Measurements from ENCODE around the gene ZSWIM7.
A peak's percentile ranks its signal among the peaks of the same experiment; 100 is the strongest.

ZSWIM7 gene, protein sequence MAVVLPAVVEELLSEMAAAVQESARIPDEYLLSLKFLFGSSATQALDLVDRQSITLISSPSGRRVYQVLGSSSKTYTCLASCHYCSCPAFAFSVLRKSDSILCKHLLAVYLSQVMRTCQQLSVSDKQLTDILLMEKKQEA

DNA sequence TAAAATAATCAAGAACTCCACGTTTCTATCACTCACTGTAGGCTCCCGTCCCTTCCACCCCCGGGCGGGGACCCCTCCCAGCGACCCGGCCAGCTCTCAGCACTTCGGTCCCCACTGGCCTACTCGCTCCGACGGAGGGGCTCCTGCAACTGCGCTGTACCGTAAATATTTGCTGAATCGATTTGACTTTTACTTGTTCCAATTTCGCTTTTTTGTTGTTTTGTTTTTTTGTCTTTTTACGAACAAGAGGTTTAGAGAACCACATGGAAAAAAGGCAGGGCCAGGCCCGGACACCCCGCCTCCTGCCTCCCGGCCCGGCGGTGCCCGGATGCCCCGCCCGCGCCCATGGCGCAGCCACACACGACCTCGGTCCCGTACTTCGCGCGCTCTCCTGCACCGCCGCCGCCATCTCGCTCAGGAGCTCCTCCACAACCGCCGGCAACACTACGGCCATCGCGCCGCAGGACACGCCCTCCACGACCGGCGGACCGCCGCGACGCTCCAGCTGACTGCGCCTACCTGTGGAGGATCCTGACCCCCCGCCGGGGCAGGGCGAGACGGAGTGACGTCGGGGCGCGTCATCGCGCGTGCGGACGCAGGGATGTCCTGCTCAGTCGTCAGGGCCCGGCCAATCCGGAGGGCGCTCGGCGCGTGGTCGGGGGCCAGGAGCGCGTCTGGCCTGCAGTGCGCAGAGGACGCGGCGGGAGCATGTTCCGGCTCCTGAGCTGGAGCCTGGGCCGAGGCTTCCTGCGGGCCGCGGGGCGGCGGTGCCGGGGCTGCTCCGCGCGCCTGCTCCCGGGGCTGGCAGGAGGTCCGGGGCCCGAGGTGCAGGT, at the start of gene ZSWIM7, which contains the start of gene TTC19:
Gene ZSWIM7, minus strand, starts transcription at position 564 of the 833 bp plus-strand sequence. Its CDS starts 110 bp downstream, at position 454.
Gene TTC19, plus strand, starts transcription at position 684 of the 833 bp plus-strand sequence. Its CDS starts 25 bp downstream, at position 709.
- peak within 1 kb of the TSS; percentile 87 for H3K9ac ChIP-seq (ENCODE audit: low read length)
- H3K4me1 ChIP-seq (ENCODE audit: insufficient read depth, low read length), result peaks cover 21% of the 10 kb centered on the region
- peak within 1 kb of the TSS; percentile 93 for H3K27ac ChIP-seq (ENCODE audit: low read depth, low read length)
- no peaks in the 10 kb centered on the region for H3K27me3 ChIP-seq (ENCODE audit: control insufficient read depth in 1 of 2, insufficient read depth in 2 of 2, low read length in 2 of 2)
- peak within 1 kb of the TSS; percentile 80 to 89 for H3K4me3 ChIP-seq (ENCODE audit: low read depth in 1 of 2, low read length in 2 of 2)
- H3K9me3 ChIP-seq (ENCODE audit: low read length), result no peaks in the 10 kb centered on the region
- peaks cover 41% of the 10 kb centered on the region for H3K36me3 ChIP-seq (ENCODE audit: insufficient read depth, low read length)

DNA sequence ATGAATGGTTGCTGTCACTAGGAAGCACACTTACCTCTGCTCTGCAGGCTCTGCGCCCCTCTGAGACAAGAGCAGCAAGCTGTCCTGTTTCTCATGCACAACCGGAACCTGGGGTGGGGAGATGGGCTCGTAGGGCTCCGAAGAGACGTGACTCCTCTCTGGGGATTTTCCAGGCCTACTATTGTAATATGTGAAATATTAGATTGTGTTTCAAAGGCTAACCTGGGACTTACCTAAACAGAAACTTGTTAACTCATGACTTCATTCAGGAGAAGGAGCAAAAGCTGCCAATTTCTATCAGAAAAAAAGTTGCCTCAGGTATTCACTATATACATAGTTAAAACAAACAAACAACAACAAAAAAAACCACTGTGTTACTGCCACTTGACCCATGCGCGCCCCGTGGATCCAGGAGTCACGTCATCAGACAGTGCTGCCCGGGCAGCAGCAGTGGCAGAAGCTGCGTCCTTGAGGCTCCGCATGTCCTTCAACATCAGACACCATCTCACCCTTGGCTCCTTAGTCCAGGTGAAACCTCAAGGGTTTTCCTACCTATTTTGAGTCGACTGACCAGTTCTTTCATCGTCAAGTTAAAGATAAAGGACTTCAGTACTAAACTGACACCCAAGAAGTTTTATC, 49.4 kb upstream of the ZSWIM7 start:
- H3K4me1 ChIP-seq (ENCODE audit: insufficient read depth, low read length), result no peaks in the 10 kb centered on the region
- H3K9ac ChIP-seq (ENCODE audit: low read length), result no peak overlapping the region
- H3K9me3 ChIP-seq (ENCODE audit: low read length), result no peaks in the 10 kb centered on the region
- H3K4me3 ChIP-seq (ENCODE audit: low read depth in 1 of 2, low read length in 2 of 2), result no peak overlapping the region
- H3K36me3 ChIP-seq (ENCODE audit: insufficient read depth, low read length), result peaks cover 55% of the 10 kb centered on the region
- no peaks in the 10 kb centered on the region for H3K27me3 ChIP-seq (ENCODE audit: control insufficient read depth in 1 of 2, insufficient read depth in 2 of 2, low read length in 2 of 2)
- no peak overlapping the region for H3K27ac ChIP-seq (ENCODE audit: low read depth, low read length)

DNA sequence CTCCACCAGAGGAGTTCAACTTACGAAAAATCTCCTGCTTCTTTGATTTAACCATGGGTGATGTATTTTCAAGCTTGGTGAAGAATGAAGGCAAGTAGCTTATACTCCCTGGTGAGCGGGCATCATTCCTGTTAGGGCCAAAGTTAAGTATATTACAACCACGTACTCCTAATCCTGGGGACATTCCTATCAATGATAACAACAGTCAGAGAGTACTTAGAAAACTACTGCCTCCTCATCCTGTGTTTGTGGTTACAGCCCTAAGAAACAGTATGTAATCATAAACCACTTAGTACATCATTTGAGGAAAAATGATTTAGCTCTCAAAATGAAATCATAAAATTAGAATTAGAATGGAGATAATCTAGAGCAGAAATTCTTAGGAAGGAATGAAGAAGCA, 47.5 kb upstream of the ZSWIM7 start:
- Histone ChIP-seq H3K4me3 (ENCODE audit: low read depth in 1 of 2, low read length in 2 of 2) (no peak overlapping the region), H3K9me3 (ENCODE audit: low read length) (no peaks in the 10 kb centered on the region), H3K27ac (ENCODE audit: low read depth, low read length) (no peak overlapping the region), H3K27me3 (ENCODE audit: control insufficient read depth in 1 of 2, insufficient read depth in 2 of 2, low read length in 2 of 2) (no peaks in the 10 kb centered on the region), H3K36me3 (ENCODE audit: insufficient read depth, low read length) (peaks cover 59% of the 10 kb centered on the region), H3K9ac (ENCODE audit: low read length) (no peak overlapping the region), H3K4me1 (ENCODE audit: insufficient read depth, low read length) (no peaks in the 10 kb centered on the region)

DNA sequence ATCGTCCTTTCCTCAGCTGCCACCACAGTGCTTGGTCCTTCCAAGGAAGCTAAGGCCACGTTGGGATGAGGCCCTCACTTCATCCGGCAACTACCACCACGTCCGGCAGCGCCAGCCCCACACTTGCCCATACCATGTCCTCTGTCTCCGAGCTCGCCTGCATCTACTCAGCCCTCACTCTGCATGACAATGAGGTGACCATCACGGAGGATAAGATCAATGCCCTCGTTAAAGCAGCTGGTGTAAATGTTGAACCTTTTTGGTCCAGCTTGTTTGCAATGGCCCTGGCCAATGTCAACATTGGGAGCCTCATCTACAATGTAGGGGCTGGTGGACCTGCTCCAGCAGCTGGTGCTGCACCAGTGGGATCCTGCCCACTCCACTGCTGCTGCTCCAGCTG, 45.0 kb upstream of the ZSWIM7 start:
- H3K4me1 ChIP-seq (ENCODE audit: insufficient read depth, low read length), result no peaks in the 10 kb centered on the region
- no peak overlapping the region for H3K4me3 ChIP-seq (ENCODE audit: low read depth in 1 of 2, low read length in 2 of 2)
- H3K9me3 ChIP-seq (ENCODE audit: low read length), result no peaks in the 10 kb centered on the region
- peaks cover 69% of the 10 kb centered on the region for H3K36me3 ChIP-seq (ENCODE audit: insufficient read depth, low read length)
- H3K27ac ChIP-seq (ENCODE audit: low read depth, low read length), result no peak overlapping the region
- H3K27me3 ChIP-seq (ENCODE audit: control insufficient read depth in 1 of 2, insufficient read depth in 2 of 2, low read length in 2 of 2), result no peaks in the 10 kb centered on the region
- no peak overlapping the region for H3K9ac ChIP-seq (ENCODE audit: low read length)

DNA sequence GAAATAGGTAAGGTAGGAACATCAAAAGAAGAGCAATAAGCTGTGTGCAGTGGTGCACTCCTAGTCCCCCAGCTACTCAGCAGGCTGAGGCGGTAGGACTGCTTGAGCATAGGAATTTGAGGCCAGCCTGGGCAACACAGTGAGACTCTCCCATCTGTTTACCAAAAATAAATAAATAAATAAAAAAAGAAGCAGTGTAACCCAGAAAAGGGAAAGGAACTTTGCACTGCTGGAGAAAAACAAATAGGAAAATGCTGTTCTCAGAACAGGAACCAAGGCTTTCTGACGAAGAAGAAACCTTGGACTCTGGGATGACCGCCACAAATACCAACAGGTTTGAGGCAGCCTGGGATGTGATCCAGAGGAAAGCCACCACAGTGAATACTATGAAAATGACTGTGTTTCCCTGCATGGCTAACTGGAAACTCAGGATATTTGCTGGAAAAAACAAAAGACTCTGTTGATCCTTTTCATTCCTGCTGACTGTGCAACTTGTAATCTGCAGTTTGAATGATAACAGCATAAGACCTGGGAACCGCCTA, 41.3 kb upstream of the ZSWIM7 start:
- Histone ChIP-seq H3K4me3 (ENCODE audit: low read depth in 1 of 2, low read length in 2 of 2) (no peak overlapping the region), H3K9ac (ENCODE audit: low read length) (no peak overlapping the region), H3K4me1 (ENCODE audit: insufficient read depth, low read length) (no peaks in the 10 kb centered on the region), H3K9me3 (ENCODE audit: low read length) (no peaks in the 10 kb centered on the region), H3K36me3 (ENCODE audit: insufficient read depth, low read length) (peaks cover 61% of the 10 kb centered on the region), H3K27ac (ENCODE audit: low read depth, low read length) (no peak overlapping the region), H3K27me3 (ENCODE audit: control insufficient read depth in 1 of 2, insufficient read depth in 2 of 2, low read length in 2 of 2) (no peaks in the 10 kb centered on the region)

DNA sequence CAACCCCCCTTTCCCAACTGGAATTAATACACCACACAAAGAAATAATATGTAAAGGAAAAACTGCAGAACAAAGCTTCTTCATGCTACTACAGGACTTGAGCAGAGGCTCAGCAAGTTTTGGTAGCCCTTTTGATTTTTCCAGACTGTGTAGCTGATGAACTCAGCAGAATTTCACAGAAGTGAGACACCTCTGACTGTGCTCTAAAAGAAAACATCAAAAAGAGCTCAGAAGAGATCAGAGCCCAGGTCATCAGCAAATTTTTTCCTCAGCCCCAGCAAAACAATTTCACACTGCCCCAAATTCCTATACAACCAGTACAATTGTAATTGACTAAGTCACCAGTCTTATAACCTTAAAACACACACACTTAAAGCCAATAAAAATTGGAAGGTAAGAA, 38.1 kb upstream of the ZSWIM7 start:
- H3K4me3 ChIP-seq (ENCODE audit: low read depth in 1 of 2, low read length in 2 of 2), result no peak overlapping the region
- no peak overlapping the region for H3K27ac ChIP-seq (ENCODE audit: low read depth, low read length)
- no peaks in the 10 kb centered on the region for H3K9me3 ChIP-seq (ENCODE audit: low read length)
- no peaks in the 10 kb centered on the region for H3K27me3 ChIP-seq (ENCODE audit: control insufficient read depth in 1 of 2, insufficient read depth in 2 of 2, low read length in 2 of 2)
- no peak overlapping the region for H3K9ac ChIP-seq (ENCODE audit: low read length)
- no peaks in the 10 kb centered on the region for H3K4me1 ChIP-seq (ENCODE audit: insufficient read depth, low read length)
- H3K36me3 ChIP-seq (ENCODE audit: insufficient read depth, low read length), result peaks cover 69% of the 10 kb centered on the region

DNA sequence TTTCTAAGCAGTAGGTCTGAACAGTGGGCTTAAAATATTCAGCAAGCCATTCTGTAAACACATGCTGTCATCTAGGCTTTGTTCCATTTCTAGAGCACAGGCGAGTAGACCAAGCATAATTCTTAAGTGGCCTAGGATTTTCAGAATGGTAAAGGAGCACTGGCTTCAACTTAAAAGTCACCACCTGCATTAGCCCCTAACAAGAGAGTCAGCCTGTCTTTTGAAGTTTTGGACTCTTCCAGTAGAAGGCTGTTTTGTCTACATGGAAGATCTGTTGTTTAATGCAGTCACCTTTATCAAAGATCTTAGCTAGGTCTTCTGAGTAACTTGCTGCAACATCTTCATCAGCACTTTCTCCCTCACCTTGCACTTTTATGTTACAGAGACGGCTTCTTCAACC, 36.8 kb upstream of the ZSWIM7 start:
- Histone ChIP-seq H3K36me3 (ENCODE audit: insufficient read depth, low read length) (peaks cover 74% of the 10 kb centered on the region), H3K4me1 (ENCODE audit: insufficient read depth, low read length) (no peaks in the 10 kb centered on the region), H3K27me3 (ENCODE audit: control insufficient read depth in 1 of 2, insufficient read depth in 2 of 2, low read length in 2 of 2) (no peaks in the 10 kb centered on the region), H3K4me3 (ENCODE audit: low read depth in 1 of 2, low read length in 2 of 2) (no peak overlapping the region), H3K27ac (ENCODE audit: low read depth, low read length) (no peak overlapping the region), H3K9me3 (ENCODE audit: low read length) (no peaks in the 10 kb centered on the region), H3K9ac (ENCODE audit: low read length) (no peak overlapping the region)

DNA sequence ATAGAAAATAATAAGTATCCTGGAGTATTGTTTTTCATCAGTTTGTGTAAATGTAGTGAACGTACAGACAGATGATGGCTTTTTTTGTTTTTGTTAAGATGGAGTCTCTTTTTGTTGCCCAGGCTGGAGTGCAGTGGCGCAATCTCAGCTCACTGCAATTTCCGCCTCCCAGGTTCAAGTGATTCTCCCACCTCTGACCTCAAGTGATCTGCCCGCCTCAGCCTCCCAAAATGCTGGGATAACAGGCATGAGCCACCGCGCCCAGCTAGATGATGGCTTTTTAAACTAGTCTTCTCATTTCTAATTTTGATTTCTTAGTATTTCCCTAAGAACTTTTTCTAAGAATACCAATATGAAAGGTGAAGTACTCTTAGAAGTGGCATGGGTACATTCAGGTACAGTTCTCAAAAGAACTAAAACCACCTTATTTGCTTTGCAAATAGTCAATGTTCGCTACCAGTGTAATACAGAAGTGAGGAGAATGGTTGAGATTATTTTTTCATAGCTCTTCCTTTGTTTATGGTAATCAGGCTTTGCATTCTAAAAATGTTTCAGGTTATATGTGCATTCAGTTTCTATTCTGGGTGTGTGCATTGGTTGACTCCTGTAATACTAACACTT, 34.3 kb upstream of the ZSWIM7 start:
- H3K4me1 ChIP-seq (ENCODE audit: insufficient read depth, low read length), result no peaks in the 10 kb centered on the region

DNA sequence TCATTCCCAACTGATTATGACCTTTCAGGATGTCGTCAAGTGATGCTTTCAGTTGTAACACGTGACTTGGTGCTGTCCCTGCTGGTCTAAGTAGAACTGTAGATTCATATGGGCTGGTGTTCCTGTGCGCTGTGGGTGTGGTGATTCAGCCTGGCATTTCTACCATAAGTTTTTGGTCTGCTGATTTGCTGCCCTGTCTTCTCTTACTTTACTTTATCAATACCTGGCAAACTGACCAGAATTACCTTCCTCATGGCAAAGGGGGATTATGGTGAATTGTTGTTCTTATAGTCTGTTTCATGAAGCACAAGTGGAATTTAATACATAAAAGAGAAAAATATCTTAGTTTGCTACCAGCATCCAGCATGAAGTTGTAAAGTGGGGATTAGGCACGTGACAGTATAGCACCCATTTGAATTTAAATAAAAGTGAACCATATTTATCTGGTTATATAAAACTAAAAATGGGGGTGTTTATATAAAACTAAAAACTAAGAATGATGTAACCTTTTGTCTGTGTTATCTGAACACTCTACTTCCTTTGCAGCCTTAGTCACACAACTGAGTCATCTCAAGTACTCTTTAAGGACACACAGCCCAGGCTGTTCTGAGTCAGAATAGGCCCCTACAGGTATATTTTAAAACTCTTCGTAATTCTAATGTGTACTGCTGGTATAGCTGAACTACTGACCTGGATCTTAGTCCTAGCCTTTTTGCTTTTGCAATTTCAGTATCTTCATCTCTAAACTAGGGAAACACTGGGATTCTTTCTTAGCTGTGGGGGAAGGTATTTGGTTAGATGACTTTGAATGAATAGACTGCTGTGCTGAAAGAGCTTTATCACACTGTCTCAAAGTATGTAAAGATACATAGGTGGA, 28.4 kb upstream of the ZSWIM7 start:
- Histone ChIP-seq H3K4me1 (ENCODE audit: insufficient read depth, low read length) (no peaks in the 10 kb centered on the region), H3K27ac (ENCODE audit: low read depth, low read length) (no peak overlapping the region)

More for the DNA sequence above, 34.3 kb upstream of the ZSWIM7 start:
- no peak overlapping the region for H3K4me3 ChIP-seq (ENCODE audit: low read depth in 1 of 2, low read length in 2 of 2)
- peaks cover 81% of the 10 kb centered on the region for H3K36me3 ChIP-seq (ENCODE audit: insufficient read depth, low read length)
- no peaks in the 10 kb centered on the region for H3K9me3 ChIP-seq (ENCODE audit: low read length)
- H3K27ac ChIP-seq (ENCODE audit: low read depth, low read length), result no peak overlapping the region
- H3K9ac ChIP-seq (ENCODE audit: low read length), result no peak overlapping the region
- no peaks in the 10 kb centered on the region for H3K27me3 ChIP-seq (ENCODE audit: control insufficient read depth in 1 of 2, insufficient read depth in 2 of 2, low read length in 2 of 2)

DNA sequence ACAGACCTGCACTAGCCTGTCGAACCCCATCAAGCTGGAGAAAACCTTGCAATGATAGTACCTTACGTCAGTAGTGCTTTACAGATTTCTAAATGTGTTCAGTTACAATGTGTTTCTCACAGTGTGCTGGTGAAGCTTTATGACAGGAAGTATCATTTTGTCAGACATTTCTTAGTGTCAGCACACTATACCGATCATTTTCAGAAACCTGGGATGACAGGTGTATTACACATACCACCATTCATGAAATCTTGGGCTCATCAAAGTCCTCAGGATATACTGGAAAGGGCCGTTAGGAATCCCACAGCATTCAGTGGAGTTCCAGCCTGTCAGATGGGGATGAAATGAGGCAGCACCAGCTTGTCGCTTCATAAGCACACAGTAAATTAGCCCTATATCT, 27.4 kb upstream of the ZSWIM7 start:
- peaks cover 68% of the 10 kb centered on the region for H3K36me3 ChIP-seq (ENCODE audit: insufficient read depth, low read length)

More for the DNA sequence above, 28.4 kb upstream of the ZSWIM7 start:
- Histone ChIP-seq H3K9ac (ENCODE audit: low read length) (no peak overlapping the region), H3K36me3 (ENCODE audit: insufficient read depth, low read length) (peaks cover 78% of the 10 kb centered on the region), H3K27me3 (ENCODE audit: control insufficient read depth in 1 of 2, insufficient read depth in 2 of 2, low read length in 2 of 2) (no peaks in the 10 kb centered on the region), H3K4me3 (ENCODE audit: low read depth in 1 of 2, low read length in 2 of 2) (no peak overlapping the region), H3K9me3 (ENCODE audit: low read length) (no peaks in the 10 kb centered on the region)

More for the DNA sequence above, 27.4 kb upstream of the ZSWIM7 start:
- Histone ChIP-seq H3K9ac (ENCODE audit: low read length) (no peak overlapping the region), H3K4me1 (ENCODE audit: insufficient read depth, low read length) (peaks cover under 1% of the 10 kb centered on the region), H3K9me3 (ENCODE audit: low read length) (no peaks in the 10 kb centered on the region), H3K4me3 (ENCODE audit: low read depth in 1 of 2, low read length in 2 of 2) (no peak overlapping the region), H3K27me3 (ENCODE audit: control insufficient read depth in 1 of 2, insufficient read depth in 2 of 2, low read length in 2 of 2) (no peaks in the 10 kb centered on the region), H3K27ac (ENCODE audit: low read depth, low read length) (no peak overlapping the region)
